GM12891 (cell line): Measurements from ENCODE around the gene MYH13.

Experiments used
- POLR2A ChIP-seq: IDR thresholded peaks from 2 replicates; pipeline ENCODE4 v1.6.1; 2011; ENCODE audit warnings: low read depth, low read length, control low read depth
- POLR2AphosphoS5 ChIP-seq: IDR thresholded peaks from 2 replicates; pipeline ENCODE4 v1.6.1; 2011; ENCODE audit warnings: low read depth, low read length, control low read depth
- POU2F2 ChIP-seq: IDR thresholded peaks from 2 replicates; pipeline ENCODE4 v1.6.1; 2011; ENCODE audit warnings: low read depth, mild to moderate bottlenecking, control low read depth, low read length, moderate library complexity

DNA sequence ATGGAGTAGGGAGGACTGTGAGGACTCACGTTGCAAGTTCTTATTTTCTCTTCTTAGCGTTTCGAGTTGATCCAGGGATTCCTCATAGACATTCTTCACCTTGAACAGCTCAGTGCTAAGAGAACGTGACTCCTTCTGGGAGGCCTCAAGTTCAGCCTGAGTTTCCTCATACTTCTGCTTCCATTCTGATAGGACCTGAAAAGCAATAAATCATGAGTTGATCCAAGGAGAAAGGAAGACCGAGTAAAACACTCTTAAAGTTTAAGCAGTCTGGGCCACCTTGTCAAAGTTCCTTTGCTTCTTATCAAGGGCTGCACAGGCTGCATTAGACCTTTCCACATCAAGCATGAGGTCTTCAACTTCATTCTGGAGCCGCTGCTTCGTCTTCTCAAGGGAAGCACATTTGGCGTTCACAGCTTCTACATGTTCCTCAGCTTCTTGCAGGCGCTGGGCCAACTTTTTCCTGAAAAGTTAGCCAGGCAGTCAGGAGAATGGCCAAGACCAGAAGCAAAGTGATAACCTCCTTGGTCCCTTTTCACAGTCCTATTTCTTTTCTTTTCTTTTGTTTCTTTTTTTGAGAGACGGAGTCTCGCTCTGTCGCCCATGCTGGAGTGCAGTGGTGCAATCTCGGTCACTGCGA, 23.8 kb upstream of the MYH13 start:
- no peak for TF ChIP-seq POU2F2
- no peak for TF ChIP-seq POLR2AphosphoS5
- no peak for TF ChIP-seq POLR2A
